Measurements from ENCODE around the gene DLD.

DNA sequence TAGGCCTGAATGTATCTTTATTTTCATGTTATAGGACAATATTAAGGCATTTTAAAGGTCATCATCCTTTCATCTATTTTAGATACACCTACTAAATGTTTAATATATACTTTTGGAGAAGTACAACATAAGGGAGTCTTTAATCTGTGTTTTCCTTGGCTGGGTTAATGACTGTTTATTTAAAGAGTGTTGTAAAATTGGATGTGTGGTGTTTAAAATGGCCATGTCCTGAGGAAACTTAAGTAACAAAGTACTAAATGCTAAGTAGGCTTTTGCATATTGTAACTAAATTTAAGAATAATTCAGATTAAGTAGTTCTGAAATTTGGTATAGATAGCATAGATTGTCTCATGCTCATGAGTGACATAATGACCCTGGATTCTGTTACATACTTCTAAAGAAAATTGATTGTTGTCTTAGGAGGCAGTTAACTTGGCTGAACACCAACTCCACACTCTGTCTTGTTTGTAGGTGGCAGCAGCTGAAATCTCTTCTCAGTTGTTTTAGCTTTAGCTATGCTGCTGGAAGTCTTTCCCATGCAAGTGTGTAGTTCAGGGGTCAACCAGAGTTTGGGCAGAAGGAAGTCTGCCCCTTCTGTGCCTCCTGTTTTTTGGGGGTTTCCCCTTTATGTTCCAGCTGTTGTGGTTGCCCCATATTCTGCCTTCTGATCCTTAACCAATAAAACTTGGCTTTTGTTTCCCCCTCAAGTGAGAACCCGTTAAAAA, 29.2 kb downstream of the DLD start:
- TF ChIP-seq CBX8 (IDR thresholded peaks at IDR 0.05) (no peak), CHD2 (IDR thresholded peaks at IDR 0.05; ENCODE audit: low read length, partially characterized antibody) (no peak), MAFK (IDR thresholded peaks at IDR 0.05; ENCODE audit: partially characterized antibody) (no peak), ESRRA (IDR thresholded peaks at IDR 0.05; ENCODE audit: borderline replicate concordance, low read length) (no peak), POLR2A (IDR thresholded peaks at IDR 0.05; ENCODE audit: low read length) (no peak), JUN (IDR thresholded peaks at IDR 0.05) (no peak)
